GM11168 (cell line): ENCODE results near the gene APBA2.

ENCODE experiments used
- in situ Hi-C: fragments of 300-500 bp; cut with MboI; formaldehyde crosslinking; loops from one replicate; pipeline ENCODE4 v1.12.0; 2022; ENCODE audit warnings: low sequenced_read_pairs; ENCODE audit not compliant: unreplicated experiment

Gene APBA2

DNA sequence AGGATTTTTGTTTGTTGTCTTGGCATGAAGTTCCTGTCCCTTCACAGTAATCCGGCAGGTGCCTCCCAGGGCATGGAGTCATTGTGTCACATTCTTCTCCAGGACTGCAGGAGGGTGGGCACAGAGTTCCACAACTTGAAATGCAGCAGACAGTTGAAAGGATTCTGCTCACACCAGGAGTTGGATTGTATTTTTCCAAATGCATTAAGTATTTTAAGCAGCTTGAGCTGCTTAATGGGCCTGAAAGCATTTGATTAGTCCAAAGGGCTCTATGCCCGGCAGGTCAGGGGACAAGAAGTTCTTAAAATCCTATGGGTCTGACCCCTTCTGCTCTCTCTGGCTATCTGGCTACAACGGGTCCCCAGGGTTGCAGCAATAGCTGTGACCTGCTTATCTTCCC, 92.9 kb downstream of the APBA2 start:
- in situ Hi-C loops: no loop called here

DNA sequence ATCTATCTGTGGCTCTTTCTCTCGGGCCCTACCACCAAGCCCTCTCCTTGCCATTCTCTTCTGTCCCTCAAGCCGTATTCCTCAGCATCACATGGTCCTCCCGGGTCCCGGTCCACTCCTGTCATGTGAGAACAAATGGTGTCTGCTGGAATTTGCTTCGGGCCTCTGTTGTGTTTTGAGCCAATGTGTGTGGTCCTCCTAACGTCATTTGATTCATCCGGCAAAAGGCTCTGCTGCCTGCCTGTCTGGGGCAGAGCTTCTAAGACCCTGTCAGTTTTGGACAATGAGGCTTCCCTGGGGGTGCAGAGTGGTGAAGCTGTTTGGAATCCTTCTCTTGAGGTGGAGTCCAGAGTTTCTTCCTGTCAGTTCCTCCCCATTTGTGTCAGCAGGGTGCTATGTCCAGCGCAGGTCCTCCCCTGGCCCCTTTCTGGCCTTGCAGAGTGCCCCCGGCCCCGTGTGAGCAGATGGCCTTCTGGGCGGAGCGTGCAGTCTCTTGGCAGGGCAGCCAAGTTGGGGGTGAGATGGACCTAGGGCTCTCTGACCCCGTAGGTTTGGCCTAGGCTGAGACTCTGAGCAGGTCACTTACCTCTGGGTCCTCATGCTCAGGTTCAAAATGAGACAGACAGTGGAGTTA, 93.6 kb downstream of the APBA2 start:
- in situ Hi-C loops: no loop called here

- in situ Hi-C loops: no loop called here
Measured at GRCh38 chr15:28980709-28981350, 95.1 kb downstream of the APBA2 start.

- in situ Hi-C loops: no loop called here
Measured at GRCh38 chr15:28981351-28981720, 95.6 kb downstream of the APBA2 start.

GRCh38 chr15:28981921-28982320, 96.1 kb downstream of the APBA2 start:
- in situ Hi-C loops: no loop called here

DNA sequence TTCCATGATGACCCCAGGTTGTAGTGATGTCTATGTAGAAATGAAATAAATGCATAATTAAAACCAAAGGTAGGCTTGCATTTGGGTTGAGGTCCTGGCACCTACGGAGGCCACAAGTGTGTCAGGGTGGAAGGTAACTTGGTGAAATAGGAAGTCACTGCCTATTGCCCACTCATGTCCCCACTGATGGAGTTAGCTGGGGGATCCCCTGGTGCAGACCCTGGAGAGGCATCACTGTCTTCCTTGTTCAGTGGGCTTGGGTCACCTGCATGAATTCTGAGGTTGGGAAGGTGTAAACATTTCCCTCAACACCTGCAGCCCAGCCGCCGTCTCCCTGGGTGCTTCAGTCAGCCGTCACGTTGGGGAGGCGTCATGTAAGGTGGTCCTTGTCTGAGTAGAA, 97.1 kb downstream of the APBA2 start:
- in situ Hi-C loops: no loop called here

- in situ Hi-C loops: no loop called here
Measured at GRCh38 chr15:28983432-28984311, 97.9 kb downstream of the APBA2 start.

DNA sequence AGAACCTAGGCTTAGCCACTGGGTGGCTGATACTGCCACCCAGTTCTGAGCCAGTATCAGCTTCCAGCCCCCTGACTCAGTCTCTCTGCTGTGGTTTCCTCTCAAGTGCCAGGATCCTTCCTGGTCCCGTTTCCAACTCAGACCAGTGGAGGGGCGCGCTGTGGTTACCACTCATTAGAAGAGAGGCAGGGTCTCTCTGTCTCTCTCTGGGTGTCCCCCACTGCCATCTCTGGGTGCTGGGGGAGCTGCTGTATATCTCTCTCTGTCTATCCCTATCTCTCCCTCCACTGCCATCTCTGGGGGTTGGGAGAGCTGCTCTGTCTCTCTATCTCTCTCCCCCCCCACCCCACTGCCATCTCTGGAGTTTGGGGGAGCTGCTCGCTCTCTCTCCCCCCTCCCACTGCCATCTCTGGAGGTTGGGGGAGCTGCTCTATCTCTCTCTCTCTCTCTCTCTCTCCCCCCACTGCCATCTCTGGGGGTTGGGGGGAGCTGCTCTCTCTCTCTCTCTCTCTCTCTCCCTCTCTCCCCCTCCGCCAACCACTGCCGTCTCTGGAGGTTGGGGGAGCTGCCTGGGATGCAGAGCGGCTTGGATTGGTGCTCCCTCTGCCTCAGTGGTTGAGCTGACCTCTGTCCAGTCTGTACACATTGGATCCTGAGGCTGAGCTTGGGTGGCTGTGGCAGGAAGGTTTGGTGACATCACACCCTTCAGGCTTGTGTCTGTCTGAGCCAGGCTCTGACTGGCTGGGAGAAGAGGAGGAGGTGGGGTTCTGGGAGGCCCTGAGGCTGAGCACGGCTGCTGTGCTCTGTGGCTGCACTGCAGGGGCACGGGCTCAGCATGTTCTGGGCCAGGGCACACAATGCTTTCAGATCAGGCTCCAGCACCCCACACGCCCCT, 98.9 kb downstream of the APBA2 start:
- in situ Hi-C loops: no loop called here

DNA sequence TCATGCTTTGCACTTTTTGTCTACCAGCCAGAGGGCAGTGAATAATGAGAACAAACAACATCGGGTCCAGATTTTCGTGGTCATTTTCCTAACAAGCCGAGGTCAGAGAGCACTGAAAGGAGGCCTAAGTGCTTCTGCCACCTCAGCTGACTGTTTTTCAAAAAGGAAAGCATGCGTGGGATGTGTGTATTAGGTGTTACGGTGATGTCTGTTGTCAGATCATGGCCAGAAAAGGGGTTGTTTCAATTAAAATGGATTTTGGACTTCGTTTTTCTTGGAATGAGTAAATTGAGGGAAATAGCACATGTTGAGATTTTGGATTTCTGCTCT, 99.5 kb downstream of the APBA2 start:
- in situ Hi-C loops: no loop called here

- in situ Hi-C loops: no loop called here
Measured at GRCh38 chr15:28985691-28986090, 99.9 kb downstream of the APBA2 start.

- in situ Hi-C loops: no loop called here
Measured at GRCh38 chr15:28986108-28986507, 100.3 kb downstream of the APBA2 start.

DNA sequence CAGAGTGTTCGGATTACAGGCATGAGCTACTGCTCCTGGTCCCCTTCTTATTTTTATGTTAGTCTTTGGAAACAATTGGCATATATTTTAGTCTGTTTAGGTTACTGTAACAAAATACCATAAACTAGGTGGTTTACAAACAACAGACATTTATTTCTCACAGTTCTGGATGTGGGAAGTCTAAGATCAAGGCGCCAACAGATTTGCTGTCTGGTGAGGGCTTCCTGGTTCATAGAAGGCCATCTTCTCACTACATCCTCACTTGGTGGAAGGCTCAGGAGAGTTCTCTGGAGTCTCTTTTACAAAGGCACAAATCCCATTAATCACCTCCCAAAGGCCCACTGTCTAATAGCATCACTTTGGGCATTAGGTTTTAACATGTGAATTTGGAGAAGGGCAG, 101.0 kb downstream of the APBA2 start:
- in situ Hi-C loops: no loop called here

DNA sequence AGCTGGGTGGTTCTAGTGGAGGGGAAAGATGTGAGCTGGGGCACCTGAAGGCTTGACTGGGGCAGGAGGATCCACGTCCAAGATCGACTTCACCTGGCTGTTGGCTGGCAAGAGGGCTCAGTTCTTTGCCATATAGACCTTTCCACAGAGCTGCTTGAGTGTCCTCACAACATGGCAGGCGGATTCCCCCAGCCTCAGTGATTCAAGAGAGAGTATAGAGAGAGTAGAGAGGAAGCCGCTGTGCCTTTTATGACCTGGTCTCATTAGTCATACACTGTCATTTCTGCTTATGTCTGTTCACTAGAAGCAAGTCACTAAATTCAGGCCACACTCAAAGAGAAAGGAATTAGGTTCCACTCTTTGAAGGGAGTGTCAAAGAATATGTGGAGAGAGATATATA, 101.6 kb downstream of the APBA2 start:
- in situ Hi-C loops: no loop called here

GRCh38 chr15:28989239-28989830, 103.6 kb downstream of the APBA2 start:
- in situ Hi-C loops: no loop called here

DNA sequence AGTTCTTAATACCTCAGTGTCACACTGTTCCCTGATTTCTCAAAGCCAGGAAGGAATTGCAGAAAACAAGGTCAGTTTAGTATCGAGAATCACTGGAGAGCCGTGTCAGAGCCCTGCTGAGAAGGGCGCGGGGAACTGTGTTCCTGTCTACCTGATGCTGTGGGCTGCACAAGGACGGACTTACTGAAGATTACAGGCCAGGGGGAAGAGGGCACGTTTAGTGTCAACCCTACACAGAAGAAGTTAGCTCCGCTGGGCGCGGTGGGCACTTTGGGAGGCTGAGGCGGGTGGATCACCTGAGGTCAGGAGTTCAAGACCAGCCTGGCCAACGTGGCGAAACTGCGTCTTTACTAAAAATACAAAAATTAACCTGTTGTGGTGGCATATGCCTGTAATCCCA, 104.1 kb downstream of the APBA2 start:
- in situ Hi-C loops: no loop called here

GRCh38 chr15:28990390-28990789, 104.6 kb downstream of the APBA2 start:
- in situ Hi-C loops: no loop called here

- in situ Hi-C loops: no loop called here
Measured at GRCh38 chr15:28991236-28992171, 105.7 kb downstream of the APBA2 start.

DNA sequence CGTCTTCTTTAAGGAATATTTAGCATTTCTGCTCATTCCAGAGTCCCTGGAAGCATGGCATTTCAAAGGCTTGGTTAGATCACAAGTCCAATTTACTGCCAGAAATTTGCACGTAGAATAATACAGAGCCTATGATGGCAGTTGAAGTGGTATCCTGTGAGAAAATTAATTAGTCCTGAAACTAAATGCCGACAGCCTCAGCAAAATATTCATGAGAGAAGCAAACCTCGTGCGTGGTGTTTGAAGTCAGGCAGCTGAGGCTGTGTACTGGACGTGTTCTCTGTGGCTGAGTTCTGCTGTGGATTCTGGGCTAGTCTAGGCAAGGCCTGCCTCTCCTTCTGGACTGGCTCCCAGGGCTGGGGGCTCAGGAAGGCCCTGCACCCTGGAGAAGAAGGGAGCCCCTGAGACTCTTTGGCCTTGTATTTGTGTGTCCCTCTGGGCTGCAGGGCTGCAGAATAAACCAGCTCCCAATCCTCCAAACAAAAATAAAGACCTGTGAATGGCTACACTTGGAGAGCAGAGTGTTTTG, 106.6 kb downstream of the APBA2 start:
- in situ Hi-C loops: no loop called here
